B cell (primary cell): ENCODE data around the gene FGFRL1. TPM values are rescaled to one million over a fixed set of nuclear protein-coding genes. Genes with fewer than 3 reads are reported as not detected.

Experiments
- ATAC-seq: fragments of 200-7000 bp; cut with Tn5 transposase; one replicate; pipeline ENCODE4 v1.10.0; 2021; ENCODE audit warnings: low read depth, mild to moderate bottlenecking, moderate number of reproducible peaks, moderate library complexity
- CTCF ChIA-PET: fragments of 350-600 bp; sonication (Branson Sonifier 250); formaldehyde crosslinking; loops from one replicate; lab custom pipeline; 2021; ENCODE audit warnings: antibody characterized with exemption, inconsistent platforms; lab: Charles Lee
- POLR2A ChIA-PET: fragments of 350-600 bp; sonication (Branson Sonifier 250); formaldehyde crosslinking; loops from one replicate; lab custom pipeline; 2021; ENCODE audit warnings: antibody characterized with exemption; lab: Charles Lee
- DNase-seq: peaks from one replicate; pipeline ENCODE4 v3.0.0; 2013
- H2AFZ ChIP-seq: 2 replicates; pipeline ENCODE4 v1.6.1; 2012; ENCODE audit warnings: mild to moderate bottlenecking, low read depth, low read length; ENCODE audit not compliant: insufficient read depth, poor library complexity, severe bottlenecking
- H3K27ac ChIP-seq, 2 donors: 1 replicate in 1 of 2; 2 replicates in 1 of 2; pipeline ENCODE4 v1.5.1; 2012 to 2013; ENCODE audit warnings: low read length in 2 of 2, mild to moderate bottlenecking in 2 of 2, moderate library complexity in 1 of 2
- H3K27me3 ChIP-seq, 4 experiments: fragments of 200-600 bp in 1 of 4; sonication (generic) in 1 of 4; replicated peaks in 1 of 4; 1 replicate in 2 of 4; 2 replicates in 2 of 4; pipeline versions ENCODE4 v1.6.1 to v1.7.0; 2013 to 2016; ENCODE audit warnings: low read length in 3 of 4, mild to moderate bottlenecking in 2 of 4, mixed read lengths in 1 of 4, moderate library complexity in 1 of 4; ENCODE audit not compliant: insufficient read depth in 4 of 4, control insufficient read depth in 3 of 4; ENCODE audit errors: control extremely low read depth in 1 of 4
- H3K36me3 ChIP-seq, 2 experiments: replicated peaks in 1 of 2; 1 replicate in 1 of 2; 2 replicates in 1 of 2; pipeline versions ENCODE4 v1.6.1 to v1.7.1; 2013; ENCODE audit warnings: low read length in 1 of 2; ENCODE audit not compliant: insufficient read depth in 2 of 2, control insufficient read depth in 1 of 2; ENCODE audit errors: control extremely low read depth in 1 of 2, extremely low read depth in 1 of 2
- H3K4me1 ChIP-seq, 2 donors: fragments of 200-600 bp in 1 of 2; sonication (generic) in 1 of 2; 1 replicate in 1 of 2; 2 replicates in 1 of 2; pipeline versions ENCODE4 v1.5.1 to v1.6.1; 2013 to 2017; ENCODE audit warnings: low read length in 2 of 2; ENCODE audit not compliant: control insufficient read depth in 2 of 2, insufficient read depth in 2 of 2
- H3K4me2 ChIP-seq: replicated peaks from 2 replicates; pipeline ENCODE3; 2012; ENCODE audit warnings: mild to moderate bottlenecking, low read depth, low read length; ENCODE audit not compliant: poor library complexity, severe bottlenecking
- H3K4me3 ChIP-seq, 5 experiments: fragments of 200-600 bp in 1 of 5; sonication (generic) in 1 of 5; 1 replicate in 3 of 5; 2 replicates in 2 of 5; pipeline versions ENCODE4 v1.5.1 to v1.7.0; 2011 to 2016; ENCODE audit warnings: low read length in 4 of 5, mild to moderate bottlenecking in 4 of 5, low read depth in 2 of 5, control low read depth in 1 of 5, moderate library complexity in 1 of 5; ENCODE audit not compliant: insufficient read depth in 1 of 5; ENCODE audit errors: control extremely low read depth in 1 of 5, extremely low read depth in 1 of 5
- H3K79me2 ChIP-seq: fragments of 200-600 bp; sonication (generic); one replicate; pipeline ENCODE4 v1.6.0; 2016; ENCODE audit warnings: low read length; ENCODE audit not compliant: control insufficient read depth, insufficient read depth
- H3K9ac ChIP-seq: fragments of 200-600 bp; sonication (generic); 2 replicates; pipeline ENCODE4 v1.6.1; 2017; ENCODE audit warnings: mild to moderate bottlenecking, low read length, moderate library complexity
- H3K9me3 ChIP-seq, 3 donors: one replicate each; pipeline versions ENCODE4 v1.6.1 to v1.7.1; 2013; ENCODE audit warnings: low read length in 2 of 3; ENCODE audit not compliant: control insufficient read depth in 2 of 3, insufficient read depth in 1 of 3; ENCODE audit errors: control extremely low read depth in 1 of 3
- H4K20me1 ChIP-seq: 2 replicates; pipeline ENCODE4 v1.6.0; 2012; ENCODE audit warnings: mild to moderate bottlenecking, low read length; ENCODE audit not compliant: insufficient read depth, control insufficient read depth, poor library complexity, severe bottlenecking
- H3K27ac Mint-ChIP-seq: one replicate; pipeline ENCODE4 v1.8.0; 2021; ENCODE audit warnings: mixed read lengths
- H3K27me3 Mint-ChIP-seq: one replicate; pipeline ENCODE4 v1.8.0; 2021; ENCODE audit warnings: mixed read lengths
- H3K4me1 Mint-ChIP-seq: one replicate; pipeline ENCODE4 v1.8.0; 2021; ENCODE audit warnings: mixed read lengths
- H3K4me3 Mint-ChIP-seq: one replicate; pipeline ENCODE4 v1.8.0; 2021; ENCODE audit warnings: mixed read lengths
- H3K9me3 Mint-ChIP-seq: one replicate; pipeline ENCODE4 v1.8.0; 2022; ENCODE audit warnings: mixed read lengths; ENCODE audit not compliant: insufficient read depth
- CTCF ChIP-seq: fragments of 200-600 bp; IDR thresholded peaks from one replicate; pipeline ENCODE4 v1.8.0; 2022; ENCODE audit warnings: antibody characterized with exemption, mild to moderate bottlenecking
- EZH2 ChIP-seq: IDR thresholded peaks from 2 replicates; pipeline ENCODE4 v1.6.1; 2012; ENCODE audit warnings: borderline replicate concordance, low read depth, mild to moderate bottlenecking, moderate library complexity, low read length; ENCODE audit not compliant: insufficient read depth, poor library complexity, severe bottlenecking
- WGBS: methylation state at CpG from one replicate; pipeline ENCODE4 v1.1.5; 2013; ENCODE audit warnings: missing lambda C conversion rate; ENCODE audit not compliant: insufficient coverage; 5-methylcytosine and 5-hydroxymethylcytosine counted together
- intact Hi-C: fragments of 100-400 bp; cut with micrococcal nuclease; formaldehyde crosslinking; loops from one replicate; pipeline ENCODE4 v1.10.0; 2022
- polyA plus RNA-seq: library from polyadenylated mRNA; depleted of rRNA; stranded (reverse); fragments of >200 nt; gene quantifications from 2 replicates; pipeline ENCODE4 v1.2.3, GENCODE V29; 2012
- total RNA-seq, 2 donors: library from RNA; stranded (reverse); fragments of 120-200 nt in 1 of 2; gene quantifications; 1 replicate in 1 of 2; 2 replicates in 1 of 2; pipeline versions ENCODE4 v1.2.3 to v1.2.4, GENCODE V29; 2013 to 2022

The FGFRL1 gene
- total and polyA plus RNA-seq, 2 donors (not counting 1 experiment from before 2014, with no cell fraction given) = 24.1 to 28.9 TPM

- H3K9ac ChIP-seq = no peak overlapping the region
These were observed 19.8 kb upstream of the FGFRL1 start for GRCh38 chr4:991451-992296.

More at GRCh38 chr4:991451-992296, 19.8 kb upstream of the FGFRL1 start:
- 97% methylated on average over 50 of the region's 50 CpGs for WGBS
- Histone ChIP-seq H4K20me1 (peaks cover 14% of the 10 kb centered on the region), H3K27ac (no peak overlapping the region), H3K27me3 (peaks cover 0 to 7% (median 2%) of the 10 kb centered on the region in 4 experiments), H3K4me2 (no peak overlapping the region), H3K79me2 (peaks cover 4% of the 10 kb centered on the region), H3K36me3 (no peaks in the 10 kb centered on the region), H3K4me3 (no peak overlapping the region), H3K4me1 (peaks cover 7 to 9% of the 10 kb centered on the region in 2 donors), H3K9me3 (no peaks in the 10 kb centered on the region), H2AFZ (no peak overlapping the region)
- intact Hi-C loops = no loop called here
- H3K27me3 Mint-ChIP-seq = no peaks in the 10 kb centered on the region
- H3K9me3 Mint-ChIP-seq = no peaks in the 10 kb centered on the region
- no peak overlapping the region for H3K27ac Mint-ChIP-seq
- peaks cover 10% of the 10 kb centered on the region for H3K4me1 Mint-ChIP-seq
- H3K4me3 Mint-ChIP-seq = no peak overlapping the region
- ATAC-seq = no peak
- ChIA-PET POLR2A (no interaction called here), CTCF (no interaction called here)
- no peak for TF ChIP-seq EZH2
- TF ChIP-seq CTCF = no peak
- DNase-seq = no peak
